HUES6 (cell line): Measurements from ENCODE around the gene PTPA.

Experiments used
- H3K27ac ChIP-seq: 2 replicates; pipeline ENCODE4 v1.7.0; 2013; ENCODE audit warnings: low read depth, mild to moderate bottlenecking, low read length, inconsistent platforms
- H3K27me3 ChIP-seq: 2 replicates; pipeline ENCODE4 v1.6.1; 2013; ENCODE audit warnings: low read length; ENCODE audit not compliant: control insufficient read depth, insufficient read depth
- H3K36me3 ChIP-seq: 2 replicates; pipeline ENCODE4 v1.6.1; 2013; ENCODE audit warnings: low read length; ENCODE audit not compliant: control insufficient read depth, insufficient read depth
- H3K4me1 ChIP-seq: 2 replicates; pipeline ENCODE4 v1.6.1; 2013; ENCODE audit warnings: low read length; ENCODE audit not compliant: control insufficient read depth, insufficient read depth
- H3K4me3 ChIP-seq: 2 replicates; pipeline ENCODE4 v1.5.1; 2013; ENCODE audit warnings: low read depth, low read length
- H3K9ac ChIP-seq: one replicate; pipeline ENCODE4 v1.6.1; 2013; ENCODE audit warnings: mild to moderate bottlenecking, low read length
- H3K9me3 ChIP-seq: 2 replicates; pipeline ENCODE4 v1.6.1; 2013; ENCODE audit warnings: low read depth, low read length; ENCODE audit not compliant: control insufficient read depth, insufficient read depth

The PTPA gene

DNA sequence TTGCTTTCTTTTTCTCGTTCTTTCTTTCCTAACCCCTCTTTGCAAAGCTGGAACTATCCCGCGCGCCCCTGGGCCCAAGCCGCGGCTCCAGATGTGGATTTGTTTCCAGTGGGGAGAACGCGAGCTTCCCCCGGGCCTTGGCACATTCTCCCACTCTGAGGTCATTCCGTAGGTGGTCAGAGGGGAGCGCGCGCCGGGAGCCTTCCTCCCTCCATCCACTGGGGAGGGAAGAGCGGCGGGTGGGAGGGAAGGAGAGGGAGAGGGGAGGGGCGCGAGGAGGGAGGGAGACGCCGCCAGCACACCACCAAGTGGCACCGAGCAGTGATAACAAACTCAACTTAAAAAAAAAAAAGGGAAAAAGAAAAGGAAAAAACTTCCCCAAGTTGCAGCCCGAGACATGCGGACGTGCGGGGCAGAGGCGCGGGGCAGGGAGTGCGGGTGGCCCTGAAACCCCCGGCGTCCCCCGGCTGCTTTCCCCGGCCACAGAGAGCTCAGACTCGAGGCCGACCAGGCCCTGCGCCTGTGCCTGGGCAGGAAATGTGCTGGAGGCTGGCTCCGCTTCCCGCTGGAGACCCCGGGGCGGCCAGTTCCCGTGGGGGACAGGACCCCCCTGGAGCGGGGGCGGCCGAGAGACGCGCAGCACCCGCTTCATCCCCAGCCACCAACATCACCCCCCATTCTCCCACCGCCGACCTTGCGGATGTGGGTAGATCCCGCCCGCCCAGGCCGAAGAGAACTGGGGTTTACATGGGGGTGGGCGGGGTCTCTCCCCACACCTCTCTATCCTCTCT lies 63.7 kb downstream of the PTPA start:
- peak overlapping the region; percentile 84 for H3K9ac ChIP-seq
- H3K27me3 ChIP-seq = peaks cover 53% of the 10 kb centered on the region
- peaks cover 18% of the 10 kb centered on the region; the same call in 1 of the 2 replicates for H3K4me1 ChIP-seq

DNA sequence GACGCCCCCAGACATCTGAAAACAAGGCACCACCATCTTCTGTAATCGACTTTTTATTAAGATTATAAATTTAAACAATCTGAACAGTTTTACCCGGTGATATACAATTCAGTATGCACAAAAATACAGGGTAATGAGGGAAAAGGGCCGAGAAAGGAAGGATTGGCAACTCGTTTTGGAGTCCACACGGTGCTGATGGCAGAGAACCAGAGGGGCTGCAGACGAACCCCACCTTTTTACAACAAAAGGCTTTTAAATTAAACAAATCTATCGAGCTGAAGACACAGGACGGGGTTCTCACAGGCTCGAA lies 64.3 kb downstream of the PTPA start:
- H3K36me3 ChIP-seq = no peaks in the 10 kb centered on the region
- H3K27ac ChIP-seq = peak overlapping the region; percentile 22; the same call in 1 of the 2 replicates
- H3K4me1 ChIP-seq = peaks cover 18% of the 10 kb centered on the region; the same call in 1 of the 2 replicates
- peak overlapping the region; percentile 54 for H3K4me3 ChIP-seq
- peaks cover 59% of the 10 kb centered on the region for H3K27me3 ChIP-seq
- H3K9ac ChIP-seq = peak overlapping the region; percentile 50
- H3K9me3 ChIP-seq = no peaks in the 10 kb centered on the region

More for the DNA sequence above, 63.7 kb downstream of the PTPA start:
- no peaks in the 10 kb centered on the region for H3K9me3 ChIP-seq
- H3K4me3 ChIP-seq = peak overlapping the region; percentile 54
- H3K27ac ChIP-seq = peak overlapping the region; percentile 79; the same call in 1 of the 2 replicates
- H3K36me3 ChIP-seq = no peaks in the 10 kb centered on the region

GRCh38 chr9:129175825-129176633 lies 64.8 kb downstream of the PTPA start:
- Histone ChIP-seq H3K27ac (no peak overlapping the region), H3K36me3 (no peaks in the 10 kb centered on the region), H3K27me3 (peaks cover 64% of the 10 kb centered on the region), H3K4me1 (peaks cover 18% of the 10 kb centered on the region; the same call in 1 of the 2 replicates), H3K9ac (peak overlapping the region; percentile 76), H3K9me3 (no peaks in the 10 kb centered on the region), H3K4me3 (peak overlapping the region; percentile 54)

GRCh38 chr9:129176701-129177442 lies 65.7 kb downstream of the PTPA start:
- H3K9me3 ChIP-seq = no peaks in the 10 kb centered on the region
- peak overlapping the region; percentile 54 for H3K4me3 ChIP-seq
- H3K27ac ChIP-seq = no peak overlapping the region
- peak overlapping the region; percentile 76 for H3K9ac ChIP-seq
- H3K36me3 ChIP-seq = no peaks in the 10 kb centered on the region
- H3K4me1 ChIP-seq = peaks cover 18% of the 10 kb centered on the region; the same call in 1 of the 2 replicates
- peaks cover 72% of the 10 kb centered on the region for H3K27me3 ChIP-seq

GRCh38 chr9:129177443-129177790 lies 66.2 kb downstream of the PTPA start:
- Histone ChIP-seq H3K27ac (no peak overlapping the region), H3K9ac (peak overlapping the region; percentile 64), H3K27me3 (peaks cover 72% of the 10 kb centered on the region), H3K9me3 (no peaks in the 10 kb centered on the region), H3K4me3 (peak overlapping the region; percentile 74), H3K4me1 (peaks cover 18% of the 10 kb centered on the region; the same call in 1 of the 2 replicates), H3K36me3 (no peaks in the 10 kb centered on the region)

- no peak within 1 kb of the TSS for H3K27ac ChIP-seq
- H3K9me3 ChIP-seq = no peaks in the 10 kb centered on the region
- peak within 1 kb of the TSS; percentile 76 for H3K9ac ChIP-seq
- H3K4me1 ChIP-seq = peaks cover 16% of the 10 kb centered on the region; the same call in 1 of the 2 replicates
- peak within 1 kb of the TSS; percentile 74 for H3K4me3 ChIP-seq
- H3K36me3 ChIP-seq = no peaks in the 10 kb centered on the region
- peaks cover 72% of the 10 kb centered on the region for H3K27me3 ChIP-seq
Observed at GRCh38 chr9:129177791-129178567, 66.8 kb downstream of the PTPA start, which contains the start of gene IER5L. Gene IER5L, minus strand, starts transcription at chr9:129178261. Its CDS starts 209 bp downstream, at chr9:129178052.

DNA sequence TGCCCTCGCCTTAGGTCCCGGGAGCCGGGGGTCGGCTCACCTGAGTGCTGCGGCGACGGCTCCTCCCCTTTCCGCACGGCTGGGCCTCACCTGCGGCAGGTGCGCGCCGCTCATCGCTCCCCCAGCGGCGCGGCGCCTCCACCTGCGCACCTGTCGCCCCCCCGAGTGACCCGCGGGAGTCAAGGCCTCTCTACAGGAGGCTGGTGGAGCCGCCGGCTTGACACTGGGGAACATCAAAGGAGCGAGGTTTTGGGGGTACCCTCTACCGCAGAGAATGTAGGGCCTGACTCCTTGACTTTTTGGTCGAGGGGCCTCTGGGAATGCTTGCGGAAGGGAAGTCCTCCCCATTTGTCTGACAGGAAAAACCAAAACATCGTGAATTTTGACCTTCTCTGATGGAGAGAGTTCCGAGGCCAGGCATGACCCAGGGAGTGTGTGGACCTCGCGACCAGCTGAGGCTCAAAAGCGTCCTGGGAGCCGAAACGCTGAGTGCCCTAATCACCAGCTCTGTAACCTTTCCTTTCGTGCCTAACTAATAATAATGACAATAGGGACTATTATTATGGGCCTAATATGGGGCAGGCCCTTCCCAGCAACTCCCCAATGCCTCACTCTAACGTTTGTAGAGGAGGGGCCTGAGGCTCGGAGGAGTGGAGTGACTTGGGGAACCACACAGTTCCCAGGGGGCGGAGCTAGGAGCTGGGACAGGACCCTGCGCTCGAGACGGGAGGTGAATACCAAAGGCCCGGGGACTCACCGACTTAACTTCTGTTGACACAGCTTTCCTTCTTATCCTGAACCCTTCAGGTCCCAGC lies 67.6 kb downstream of the PTPA start:
- no peak overlapping the region for H3K9ac ChIP-seq

GRCh38 chr9:129181246-129181645 lies 70.0 kb downstream of the PTPA start:
- no peaks in the 10 kb centered on the region for H3K9me3 ChIP-seq
- H3K9ac ChIP-seq = no peak overlapping the region
- H3K36me3 ChIP-seq = no peaks in the 10 kb centered on the region
- H3K27me3 ChIP-seq = peaks cover 82% of the 10 kb centered on the region
- H3K4me3 ChIP-seq = no peak overlapping the region
- no peak overlapping the region for H3K27ac ChIP-seq
- peaks cover 14% of the 10 kb centered on the region; the same call in 1 of the 2 replicates for H3K4me1 ChIP-seq

More for the DNA sequence above, 67.6 kb downstream of the PTPA start:
- Histone ChIP-seq H3K36me3 (no peaks in the 10 kb centered on the region), H3K27me3 (peaks cover 72% of the 10 kb centered on the region), H3K9me3 (no peaks in the 10 kb centered on the region), H3K4me1 (peaks cover 8% of the 10 kb centered on the region; the same call in 1 of the 2 replicates), H3K4me3 (peak overlapping the region; percentile 74), H3K27ac (no peak overlapping the region)

DNA sequence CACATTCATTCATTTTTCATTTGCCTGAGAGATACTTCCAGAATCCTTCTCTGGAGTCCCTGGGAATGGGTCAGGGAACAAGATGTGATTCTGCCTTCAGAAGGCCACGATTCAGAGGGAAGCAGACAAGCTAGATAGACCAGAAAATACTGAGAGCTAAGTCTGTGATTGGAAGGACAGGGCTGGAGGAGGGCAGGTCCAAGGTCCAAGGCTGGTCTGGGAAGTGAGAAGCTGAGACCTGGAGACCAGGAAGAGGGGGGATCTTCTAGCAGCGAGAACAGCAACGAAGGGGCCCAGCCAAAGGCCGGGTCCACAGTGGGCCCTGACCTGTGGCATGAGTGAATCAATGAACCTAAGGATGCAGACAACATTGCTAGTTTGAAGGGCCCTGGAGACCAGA lies 70.9 kb downstream of the PTPA start:
- peaks cover 75% of the 10 kb centered on the region for H3K27me3 ChIP-seq
- H3K9ac ChIP-seq = no peak overlapping the region
- peaks cover 4% of the 10 kb centered on the region for H3K9me3 ChIP-seq
- H3K27ac ChIP-seq = no peak overlapping the region
- peaks cover 14% of the 10 kb centered on the region; the same call in 1 of the 2 replicates for H3K4me1 ChIP-seq
- no peak overlapping the region for H3K4me3 ChIP-seq
- H3K36me3 ChIP-seq = no peaks in the 10 kb centered on the region
